OCI-LY7 (cell line): ENCODE measurements around the gene MOCS1. TPM values are rescaled to one million over a fixed set of nuclear protein-coding genes. Genes with fewer than 3 reads are reported as not detected.

Source experiments
- BruUV-seq: library from RNA; stranded (reverse); fragments of 400-500 nt; replicated peaks from 2 replicates; lab custom pipeline; 2021; lab: Mats Ljungman, UMichigan
- CTCF ChIA-PET: fragments of 300-600 bp; sonication (Branson Sonifier 250); formaldehyde crosslinking; loops from one replicate; lab custom pipeline; 2022; ENCODE audit warnings: antibody characterized with exemption; ENCODE audit not compliant: unreplicated experiment; lab: Charles Lee
- POLR2A ChIA-PET: fragments of 300-600 bp; sonication (Branson Sonifier 250); formaldehyde crosslinking; loops from one replicate; lab custom pipeline; 2022; ENCODE audit warnings: antibody characterized with exemption; lab: Charles Lee
- DNase-seq: peaks from one replicate; pipeline ENCODE4 v3.0.0-alpha.2; 2015; ENCODE audit warnings: low spot score
- H2AFZ ChIP-seq: fragments of 200-600 bp; sonication (generic), shearing (Covaris generic); 2 replicates; pipeline ENCODE4 v1.6.1; 2014; ENCODE audit warnings: mild to moderate bottlenecking, antibody characterized with exemption, low read length, moderate library complexity
- H3K27ac ChIP-seq: fragments of 200-600 bp; sonication (generic); 2 replicates; pipeline ENCODE4 v1.5.1; 2014; ENCODE audit warnings: mixed run types, low read depth, mild to moderate bottlenecking, moderate library complexity, low read length, inconsistent platforms; ENCODE audit not compliant: poor library complexity, severe bottlenecking
- H3K36me3 ChIP-seq: fragments of 200-600 bp; sonication (generic); 2 replicates; pipeline ENCODE4 v1.6.1; 2014; ENCODE audit warnings: mild to moderate bottlenecking, antibody characterized with exemption, low read length, moderate library complexity, mixed read lengths; ENCODE audit not compliant: insufficient read depth
- H3K4me1 ChIP-seq: fragments of 200-600 bp; sonication (generic); 2 replicates; pipeline ENCODE4 v1.5.1; 2014; ENCODE audit warnings: mild to moderate bottlenecking, low read length; ENCODE audit not compliant: insufficient read depth, poor library complexity, severe bottlenecking
- H3K4me2 ChIP-seq: fragments of 200-600 bp; sonication (generic); 2 replicates; pipeline ENCODE4 v1.6.1; 2014; ENCODE audit warnings: mild to moderate bottlenecking, low read length
- H3K4me3 ChIP-seq: fragments of 200-600 bp; sonication (generic); 2 replicates; pipeline ENCODE4 v1.5.1; 2014; ENCODE audit warnings: mild to moderate bottlenecking, low read depth, low read length; ENCODE audit not compliant: poor library complexity, severe bottlenecking
- H3K79me2 ChIP-seq: fragments of 200-600 bp; sonication (generic); 2 replicates; pipeline ENCODE4 v1.6.1; 2016; ENCODE audit warnings: low read depth, mild to moderate bottlenecking, low read length, moderate library complexity, mixed read lengths; ENCODE audit not compliant: insufficient read depth
- H3K9me2 ChIP-seq: fragments of 200-600 bp; sonication (generic); 2 replicates; pipeline ENCODE4 v1.6.1; 2016; ENCODE audit warnings: mild to moderate bottlenecking, low read length, mixed read lengths; ENCODE audit not compliant: insufficient read depth
- H3K9me3 ChIP-seq: fragments of 200-600 bp; sonication (generic); 2 replicates; pipeline ENCODE4 v1.6.1; 2014; ENCODE audit warnings: mild to moderate bottlenecking, mixed run types, low read length, mixed read lengths
- H4K20me1 ChIP-seq: fragments of 200-600 bp; sonication (generic); 2 replicates; pipeline ENCODE4 v1.6.1; 2014; ENCODE audit warnings: mild to moderate bottlenecking, antibody characterized with exemption, low read length, moderate library complexity, mixed read lengths; ENCODE audit not compliant: insufficient read depth
- EZH2phosphoT487 ChIP-seq: fragments of 200-600 bp; sonication (generic); IDR thresholded peaks from 2 replicates; pipeline ENCODE4 v1.6.1; 2018; ENCODE audit warnings: low read depth, borderline replicate concordance, mild to moderate bottlenecking, mixed run types, antibody characterized with exemption, low read length, moderate library complexity, mixed read lengths
- intact Hi-C: fragments of 100-400 bp; cut with micrococcal nuclease; formaldehyde crosslinking; loops from one replicate; pipeline ENCODE4 v1.10.0; 2022; ENCODE audit not compliant: unreplicated experiment
- total RNA-seq, 2 experiments: library from RNA; depleted of rRNA in 1 of 2; stranded (reverse); fragments of >200 nt in 1 of 2; shearing (Covaris generic) in 1 of 2; gene quantifications; 2 replicates each; pipeline ENCODE4 v1.2.3, GENCODE V29; 2014 to 2022
- TF ChIP-seq, protein P1 (sequence below): fragments of 200-600 bp; sonication (generic); conservative IDR thresholded peaks from 2 replicates; pipeline ENCODE4 v1.5.1; 2014; ENCODE audit warnings: mild to moderate bottlenecking, antibody characterized with exemption, low read length, moderate library complexity, mixed read lengths

MOCS1 gene
- total RNA-seq, 2 experiments from 2014 or later, result not detected

- Histone ChIP-seq H3K27ac (no peak overlapping the region), H3K4me1 (no peaks in the 10 kb centered on the region), H3K9me3 (peaks cover 5% of the 10 kb centered on the region; the same call in 1 of the 2 replicates), H3K4me3 (no peak overlapping the region), H2AFZ (no peak overlapping the region), H3K9me2 (no peaks in the 10 kb centered on the region), H4K20me1 (no peaks in the 10 kb centered on the region), H3K79me2 (no peaks in the 10 kb centered on the region), H3K4me2 (no peak overlapping the region), H3K36me3 (no peaks in the 10 kb centered on the region)
- POLR2A ChIA-PET, result no interaction called here
- no TSS peak for BruUV-seq
- TF ChIP-seq EZH2phosphoT487, result no peak
- TF ChIP-seq, protein P1, sequence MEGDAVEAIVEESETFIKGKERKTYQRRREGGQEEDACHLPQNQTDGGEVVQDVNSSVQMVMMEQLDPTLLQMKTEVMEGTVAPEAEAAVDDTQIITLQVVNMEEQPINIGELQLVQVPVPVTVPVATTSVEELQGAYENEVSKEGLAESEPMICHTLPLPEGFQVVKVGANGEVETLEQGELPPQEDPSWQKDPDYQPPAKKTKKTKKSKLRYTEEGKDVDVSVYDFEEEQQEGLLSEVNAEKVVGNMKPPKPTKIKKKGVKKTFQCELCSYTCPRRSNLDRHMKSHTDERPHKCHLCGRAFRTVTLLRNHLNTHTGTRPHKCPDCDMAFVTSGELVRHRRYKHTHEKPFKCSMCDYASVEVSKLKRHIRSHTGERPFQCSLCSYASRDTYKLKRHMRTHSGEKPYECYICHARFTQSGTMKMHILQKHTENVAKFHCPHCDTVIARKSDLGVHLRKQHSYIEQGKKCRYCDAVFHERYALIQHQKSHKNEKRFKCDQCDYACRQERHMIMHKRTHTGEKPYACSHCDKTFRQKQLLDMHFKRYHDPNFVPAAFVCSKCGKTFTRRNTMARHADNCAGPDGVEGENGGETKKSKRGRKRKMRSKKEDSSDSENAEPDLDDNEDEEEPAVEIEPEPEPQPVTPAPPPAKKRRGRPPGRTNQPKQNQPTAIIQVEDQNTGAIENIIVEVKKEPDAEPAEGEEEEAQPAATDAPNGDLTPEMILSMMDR, result no peak
- DNase-seq, result no peak
- intact Hi-C loops, result no loop called here
- CTCF ChIA-PET, result no interaction called here
These were observed 8.9 kb downstream of the MOCS1 start for GRCh38 chr6:39925191-39925930.

DNA sequence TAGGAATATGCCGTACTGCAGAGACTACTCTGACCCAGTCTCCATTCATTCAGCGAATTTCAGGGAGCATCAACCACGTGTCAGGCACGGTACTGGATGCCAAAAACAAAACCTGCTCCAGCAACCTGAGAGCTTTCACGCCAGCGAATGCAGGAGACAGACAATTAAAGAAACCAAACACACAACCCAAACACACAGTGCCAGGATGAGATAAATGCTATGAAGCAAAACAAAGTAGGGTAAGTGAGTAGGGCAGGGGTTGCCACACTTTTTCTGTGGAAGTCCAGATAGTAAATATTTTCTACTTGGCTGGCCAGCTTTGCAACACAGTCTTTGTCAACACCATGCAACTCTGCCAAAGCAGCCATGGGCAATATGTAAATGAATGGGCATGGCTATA lies 10.0 kb downstream of the MOCS1 start:
- H3K9me2 ChIP-seq, result no peaks in the 10 kb centered on the region
- ChIA-PET CTCF (no interaction called here), POLR2A (interaction anchor here (0.7 kb wide), 1 partner anchor 426 kb away, joined by 3 read pairs; no protein-coding TSS in a partner anchor)
- DNase-seq, result no peak
- H3K9me3 ChIP-seq, result peaks cover 5% of the 10 kb centered on the region; the same call in 1 of the 2 replicates
- no peaks in the 10 kb centered on the region for H3K79me2 ChIP-seq
- no peak overlapping the region for H3K27ac ChIP-seq
- H4K20me1 ChIP-seq, result no peaks in the 10 kb centered on the region
- H3K4me2 ChIP-seq, result no peak overlapping the region
- no peak overlapping the region for H2AFZ ChIP-seq
- no TSS peak for BruUV-seq
- intact Hi-C loops, result no loop called here
- no peaks in the 10 kb centered on the region for H3K4me1 ChIP-seq
- H3K4me3 ChIP-seq, result no peak overlapping the region
- TF ChIP-seq, protein P1, result no peak
- no peak for TF ChIP-seq EZH2phosphoT487
- H3K36me3 ChIP-seq, result no peaks in the 10 kb centered on the region

DNA sequence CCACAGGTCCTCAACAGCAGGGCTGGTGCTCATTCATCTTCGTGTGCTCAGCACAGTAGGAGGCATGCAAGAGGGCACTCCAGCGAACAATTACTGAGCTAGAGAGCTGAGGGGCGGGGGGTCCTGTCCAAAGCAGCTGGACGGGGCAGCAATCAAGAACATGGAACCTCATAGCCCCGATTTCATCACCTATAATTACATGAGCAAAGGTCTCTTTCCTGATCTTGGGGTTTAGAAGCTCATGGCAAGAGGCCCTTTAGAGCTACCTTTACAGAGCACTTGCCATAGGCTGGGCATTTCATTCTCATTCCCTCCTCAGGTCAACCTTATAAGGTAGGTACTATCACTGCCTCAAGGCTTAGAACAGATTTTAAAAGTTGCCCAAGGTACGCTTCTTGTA lies 10.4 kb downstream of the MOCS1 start:
- Histone ChIP-seq H4K20me1 (no peaks in the 10 kb centered on the region), H3K79me2 (no peaks in the 10 kb centered on the region), H3K9me3 (peaks cover 5% of the 10 kb centered on the region; the same call in 1 of the 2 replicates), H3K36me3 (no peaks in the 10 kb centered on the region), H3K4me3 (no peak overlapping the region), H3K4me2 (no peak overlapping the region), H3K9me2 (no peaks in the 10 kb centered on the region), H3K4me1 (no peaks in the 10 kb centered on the region), H2AFZ (no peak overlapping the region), H3K27ac (no peak overlapping the region)
- POLR2A ChIA-PET, result no interaction called here
- intact Hi-C loops, result no loop called here
- no peak for DNase-seq
- TF ChIP-seq EZH2phosphoT487, result no peak
- TF ChIP-seq, protein P1, result no peak
- no TSS peak for BruUV-seq
- CTCF ChIA-PET, result no interaction called here
